Ureter (tissue), 1 donor: ENCODE results near the gene PPA2. TPM values are rescaled to one million over a fixed set of nuclear protein-coding genes. Genes with fewer than 3 reads are reported as not detected.
"Not testable (repeated sequence)": the region's sequence is repeated elsewhere in the genome, so short reads cannot be mapped to it uniquely, and the experiment has no call there.

Experiments used
- DNase-seq: peaks from one replicate; pipeline ENCODE4 v3.0.0-alpha.2; 2020; ENCODE audit warnings: low spot score
- total RNA-seq: library from RNA; stranded (reverse); gene quantifications from one replicate; pipeline ENCODE4 v1.2.4, GENCODE V29; 2023
- donor health status: DM: yes; HTN: yes; CAD: no.

The PPA2 gene
- total RNA-seq, 1 donor from 2014 or later: 98.0 TPM

DNA sequence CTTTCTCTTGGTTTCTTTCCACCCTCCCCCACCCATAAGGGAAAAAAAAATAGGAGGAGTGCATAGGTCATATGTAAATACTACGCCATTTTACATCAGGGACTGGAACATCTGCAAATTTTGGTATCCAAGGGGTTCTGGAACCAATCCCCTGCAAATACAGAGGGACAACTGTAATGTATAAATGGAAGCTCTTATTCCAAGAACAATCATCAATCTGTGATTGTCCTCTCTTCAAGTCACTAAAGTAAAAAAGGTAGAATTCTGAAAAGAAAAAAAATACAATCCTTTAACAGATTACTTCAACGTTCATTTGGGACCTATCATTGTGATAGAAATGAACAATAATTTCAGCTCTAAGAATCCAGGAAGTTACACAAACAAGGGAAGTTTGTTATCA, 13.6 kb downstream of the PPA2 start:
- no peak for DNase-seq

DNA sequence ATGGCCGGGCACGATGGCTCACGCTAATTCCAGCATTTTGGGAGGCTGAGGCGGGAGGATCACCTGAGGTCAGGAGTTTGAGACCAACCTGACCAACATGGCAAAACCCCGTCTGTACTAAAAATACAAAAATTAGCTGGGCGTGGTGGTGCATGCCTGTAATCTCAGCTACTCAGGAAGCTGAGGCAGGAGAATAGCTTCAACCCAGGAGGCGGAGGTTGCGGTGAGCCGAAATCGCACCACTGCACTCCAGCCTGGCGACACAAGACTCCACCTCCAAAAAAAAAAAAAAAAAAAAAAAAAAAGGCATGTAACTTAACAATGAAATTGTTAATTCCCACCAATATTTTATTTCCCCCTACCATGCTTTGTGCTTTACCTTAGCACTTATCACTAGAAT, 15.3 kb downstream of the PPA2 start:
- not testable (repeated sequence) for DNase-seq

DNA sequence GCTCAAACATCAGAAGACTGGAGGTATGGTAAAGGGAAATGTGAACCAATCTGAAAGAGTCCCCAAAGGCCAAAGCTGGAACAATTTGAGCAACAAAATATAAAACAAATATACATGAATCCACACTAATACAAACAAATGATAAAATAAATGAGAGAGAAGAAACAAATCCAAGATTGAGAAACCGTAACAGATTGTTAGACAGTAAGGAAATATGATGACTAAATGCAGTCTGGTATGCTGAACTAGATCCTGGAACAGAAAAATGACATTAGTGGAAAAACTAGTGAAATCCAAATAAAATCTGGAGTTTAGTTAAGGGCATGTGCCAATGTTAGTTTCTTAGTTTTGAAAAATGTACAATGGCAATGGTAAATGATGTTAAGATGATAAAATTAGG, 15.9 kb downstream of the PPA2 start:
- no peak for DNase-seq

DNA sequence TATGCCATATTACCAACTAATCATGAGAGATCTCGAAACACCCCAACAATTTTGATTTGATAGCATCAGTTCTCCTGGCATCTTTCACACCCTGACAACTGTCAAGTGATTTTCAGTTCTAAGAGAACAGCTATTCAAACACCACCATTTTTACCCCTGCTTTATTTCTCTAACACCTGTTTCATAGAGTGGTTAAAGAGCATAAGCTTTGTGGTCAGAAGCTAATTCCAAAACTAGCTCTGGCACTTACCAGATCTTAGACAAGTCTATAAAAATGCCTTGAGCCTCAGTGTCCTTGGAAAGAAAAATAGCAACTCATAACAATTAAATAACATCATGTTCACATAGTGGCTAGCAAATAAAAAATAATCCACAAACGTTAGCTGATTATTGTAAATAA, 17.9 kb downstream of the PPA2 start:
- no peak for DNase-seq

DNA sequence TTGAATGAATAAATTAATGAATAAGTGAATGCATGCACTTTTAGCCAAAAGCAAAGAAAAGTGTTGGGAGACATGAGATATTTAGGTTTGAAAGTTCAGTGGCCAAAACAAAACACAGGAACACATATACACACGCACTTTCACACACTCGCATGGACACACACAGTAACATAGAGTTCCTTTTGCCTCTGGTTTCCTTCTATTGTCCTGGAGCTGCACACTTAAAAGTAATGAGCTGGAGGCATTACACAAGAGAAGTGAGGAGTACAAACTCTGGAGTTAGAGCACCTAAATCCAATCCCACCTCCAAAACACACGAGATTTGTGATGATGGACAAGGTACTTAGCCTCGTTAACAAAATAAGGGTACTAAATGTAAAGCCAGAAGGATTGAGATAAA, 18.7 kb downstream of the PPA2 start:
- DNase-seq: no peak

DNA sequence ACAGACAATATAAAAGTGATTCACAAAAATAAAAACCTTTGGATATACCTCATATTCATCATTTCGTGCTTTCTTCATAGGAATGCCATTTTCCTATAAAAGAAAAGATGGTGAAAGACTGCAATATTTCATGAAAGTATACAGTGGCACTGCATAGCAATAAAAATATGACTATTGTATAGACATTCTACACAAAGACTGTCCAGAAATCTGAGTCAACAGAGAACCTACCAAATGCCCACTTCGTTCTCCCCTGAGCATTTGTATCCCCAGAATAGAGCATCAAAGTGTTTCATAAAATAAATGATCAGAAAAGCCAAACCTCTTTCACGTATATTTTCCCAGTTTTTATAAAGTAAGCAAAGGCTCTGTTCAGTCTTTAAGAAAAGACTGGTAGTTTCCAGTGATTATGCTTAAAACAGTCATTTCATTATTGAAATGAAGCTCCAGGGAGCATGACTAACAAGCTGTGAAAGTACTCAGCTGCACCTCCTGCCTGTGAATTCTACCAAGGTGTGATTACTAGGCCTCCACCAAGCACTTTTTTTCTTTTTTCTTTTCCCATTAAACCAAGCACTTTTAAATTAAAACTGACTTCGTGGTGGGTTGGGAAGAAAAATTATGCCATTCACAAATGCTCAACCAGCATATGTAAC, 20.2 kb downstream of the PPA2 start:
- DNase-seq: no peak

DNA sequence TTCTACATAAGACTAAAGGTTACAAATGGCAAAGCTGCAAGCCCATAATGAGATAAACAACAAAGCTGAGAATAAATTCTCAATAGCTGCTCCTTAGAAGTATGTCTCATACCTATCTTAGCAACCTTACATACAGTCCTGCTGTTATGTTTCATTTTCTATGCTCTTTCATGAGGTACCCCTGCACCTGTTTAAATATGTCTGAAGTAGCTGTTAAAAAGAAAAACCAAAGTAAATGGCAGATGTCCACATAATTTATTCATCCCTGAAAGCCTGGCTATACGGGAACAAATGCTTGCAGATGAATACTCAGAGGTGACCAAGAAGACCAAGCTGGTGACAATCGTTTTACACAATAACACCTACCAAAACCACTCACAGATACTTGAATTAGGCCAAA, 22.5 kb downstream of the PPA2 start:
- DNase-seq: no peak

DNA sequence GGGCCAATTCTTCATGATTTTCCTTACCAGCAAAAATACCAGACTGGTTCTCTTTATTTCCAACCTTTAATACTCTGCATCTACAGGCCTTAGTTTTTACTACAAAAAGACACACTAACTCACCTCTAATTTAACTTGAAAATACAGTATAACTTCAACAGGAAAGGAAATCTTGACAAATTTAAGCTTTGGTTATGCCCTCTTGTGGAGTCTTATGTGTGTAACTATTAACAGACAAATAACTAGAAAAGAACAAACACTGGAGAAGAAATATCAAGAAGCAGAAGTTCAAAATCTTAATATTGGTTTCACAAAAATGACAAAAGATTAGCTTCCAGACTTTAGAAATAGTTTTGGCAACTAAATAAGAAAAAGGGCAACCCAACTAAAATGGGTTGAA, 33.0 kb downstream of the PPA2 start:
- DNase-seq: no peak

DNA sequence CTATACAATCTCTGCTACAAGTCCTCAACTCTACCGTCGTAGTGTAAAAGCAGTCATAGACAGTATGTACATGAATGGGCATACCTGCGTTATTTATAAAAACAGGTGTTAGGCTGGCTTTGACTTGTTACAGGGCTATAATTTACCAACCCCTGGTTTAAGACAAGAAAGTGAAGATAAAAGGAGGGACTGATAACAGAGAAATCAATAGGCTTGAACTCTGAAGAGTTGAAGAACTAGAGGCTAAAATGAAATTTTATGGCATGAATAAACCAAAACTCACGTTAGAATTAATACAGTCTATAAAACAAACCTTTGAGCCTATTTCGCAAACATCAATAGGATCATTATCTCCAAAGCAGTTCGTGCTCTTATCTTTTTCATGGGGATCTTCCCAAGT, 36.2 kb downstream of the PPA2 start:
- no peak for DNase-seq

DNA sequence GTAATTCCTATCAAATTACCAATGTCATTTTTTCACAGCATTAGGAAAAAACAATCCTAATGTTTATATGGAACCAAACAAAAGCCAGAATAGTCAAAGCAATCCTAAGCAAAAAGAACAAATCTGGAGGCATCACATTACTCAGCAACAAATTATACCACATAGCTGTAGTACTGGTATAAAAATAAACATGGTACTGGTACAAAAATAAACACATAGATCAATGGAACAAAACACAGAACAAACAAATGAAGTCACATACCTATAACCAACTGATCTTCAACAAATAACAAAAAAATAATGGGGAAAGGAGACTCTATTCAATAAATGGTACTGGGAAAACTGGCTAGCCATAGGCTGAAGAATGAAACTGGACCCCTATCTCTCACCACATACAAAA, 37.4 kb downstream of the PPA2 start:
- no peak for DNase-seq

DNA sequence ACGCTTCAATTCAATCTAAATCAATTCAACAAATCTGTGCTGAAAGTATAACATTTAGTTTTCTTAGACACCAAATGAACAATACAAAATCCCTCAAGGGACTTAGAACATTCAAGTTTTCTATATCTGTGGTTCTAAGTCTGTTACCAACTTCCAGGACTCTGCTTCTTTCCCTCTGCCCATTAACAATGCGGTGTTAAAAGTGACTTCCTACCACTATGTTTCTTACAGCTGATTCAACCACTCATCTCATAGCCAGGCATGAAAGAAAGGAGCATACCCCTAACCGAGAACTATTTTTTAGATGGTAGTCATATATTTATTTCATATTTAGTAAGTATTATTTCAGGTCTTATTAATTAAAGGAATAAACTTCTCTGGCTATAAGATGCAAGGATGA, 38.9 kb downstream of the PPA2 start:
- no peak for DNase-seq

DNA sequence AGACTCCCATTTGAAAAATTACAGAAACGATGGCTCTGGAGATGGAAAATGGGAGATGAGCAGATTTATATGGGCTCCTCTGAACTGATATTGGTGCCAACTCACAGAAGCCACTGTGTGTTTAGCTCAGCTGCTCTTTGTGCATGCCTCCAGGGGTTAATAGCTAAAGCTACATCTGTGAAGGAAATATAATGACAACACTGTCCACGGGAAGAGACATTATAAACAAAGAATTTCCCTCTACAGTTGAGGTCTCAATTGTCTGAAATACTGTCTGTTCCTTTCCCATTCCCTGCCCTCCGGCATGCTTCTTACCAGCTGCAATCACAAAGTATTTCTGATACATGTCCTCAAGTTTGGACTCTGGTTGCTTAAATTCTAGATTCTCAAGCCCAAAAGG, 40.4 kb downstream of the PPA2 start:
- DNase-seq: no peak

DNA sequence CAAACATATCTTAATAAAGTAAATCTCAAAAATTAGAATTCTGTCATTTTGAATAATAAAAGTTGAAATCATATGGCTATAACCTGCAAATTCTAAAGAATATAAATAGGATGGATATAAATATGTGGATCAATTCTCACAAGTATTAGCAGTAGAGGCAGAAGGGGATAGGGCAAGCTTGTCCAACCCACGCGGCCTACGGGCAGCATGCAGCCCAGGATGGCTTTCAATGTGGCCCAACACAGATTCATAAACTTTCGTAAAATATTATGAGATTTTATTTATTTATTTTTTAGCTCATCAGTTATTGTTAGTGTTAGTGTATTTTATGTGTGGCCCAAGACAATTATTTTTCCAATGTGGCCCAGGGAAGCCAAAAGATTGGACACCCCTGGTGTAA, 41.4 kb downstream of the PPA2 start:
- no peak for DNase-seq

DNA sequence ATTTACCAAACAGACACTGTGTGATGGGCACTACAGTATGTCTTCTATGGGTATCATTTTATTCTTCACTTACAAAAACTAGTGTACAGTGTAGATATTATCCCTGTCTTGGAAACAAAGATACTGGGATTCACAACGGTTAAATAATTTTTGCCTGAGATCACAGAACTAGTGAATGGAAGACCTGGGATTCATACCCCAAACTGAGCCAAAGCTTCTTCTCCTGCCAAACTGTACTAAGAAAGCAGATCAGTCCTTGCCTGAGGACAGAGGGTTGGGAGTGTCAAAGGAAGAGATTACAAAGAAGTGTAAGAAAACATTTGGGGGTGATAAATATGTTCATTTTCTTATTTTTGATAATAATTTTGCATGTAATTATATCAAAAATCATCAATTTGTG, 43.1 kb downstream of the PPA2 start:
- no peak for DNase-seq

DNA sequence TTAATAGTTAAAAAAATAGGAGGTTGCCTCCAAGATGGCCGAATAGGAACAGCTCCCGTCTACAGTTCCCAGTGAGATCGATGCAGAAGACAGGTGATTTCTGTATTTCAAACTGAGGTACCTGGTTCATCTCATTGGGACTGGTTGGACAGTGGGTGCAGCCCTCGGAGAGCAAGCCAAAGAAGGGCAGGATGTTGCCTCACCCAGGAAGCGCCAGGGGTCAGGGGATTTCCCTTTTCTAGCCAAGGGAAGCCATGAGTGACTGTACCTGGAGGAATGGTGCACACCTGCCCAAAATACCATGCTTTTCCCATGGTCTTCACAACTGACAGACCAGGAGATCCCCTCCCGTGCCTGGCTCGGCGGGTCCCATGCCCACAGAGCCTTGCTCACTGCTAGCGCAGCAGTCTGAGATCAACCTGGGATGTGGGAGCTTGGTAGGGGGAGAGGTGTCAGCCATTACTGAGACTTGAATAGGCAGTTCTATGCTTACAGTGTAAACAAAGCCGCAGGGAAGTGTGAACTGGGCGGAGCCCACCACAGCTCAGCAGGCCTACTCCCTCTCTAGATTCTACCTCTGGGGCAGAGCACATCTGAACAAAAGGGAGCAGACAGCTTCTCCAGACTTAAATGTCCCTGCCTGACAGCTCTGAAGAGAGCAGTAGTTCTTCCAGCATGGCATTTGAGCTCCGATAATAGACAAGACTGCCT, 47.5 kb downstream of the PPA2 start:
- no peak for DNase-seq

DNA sequence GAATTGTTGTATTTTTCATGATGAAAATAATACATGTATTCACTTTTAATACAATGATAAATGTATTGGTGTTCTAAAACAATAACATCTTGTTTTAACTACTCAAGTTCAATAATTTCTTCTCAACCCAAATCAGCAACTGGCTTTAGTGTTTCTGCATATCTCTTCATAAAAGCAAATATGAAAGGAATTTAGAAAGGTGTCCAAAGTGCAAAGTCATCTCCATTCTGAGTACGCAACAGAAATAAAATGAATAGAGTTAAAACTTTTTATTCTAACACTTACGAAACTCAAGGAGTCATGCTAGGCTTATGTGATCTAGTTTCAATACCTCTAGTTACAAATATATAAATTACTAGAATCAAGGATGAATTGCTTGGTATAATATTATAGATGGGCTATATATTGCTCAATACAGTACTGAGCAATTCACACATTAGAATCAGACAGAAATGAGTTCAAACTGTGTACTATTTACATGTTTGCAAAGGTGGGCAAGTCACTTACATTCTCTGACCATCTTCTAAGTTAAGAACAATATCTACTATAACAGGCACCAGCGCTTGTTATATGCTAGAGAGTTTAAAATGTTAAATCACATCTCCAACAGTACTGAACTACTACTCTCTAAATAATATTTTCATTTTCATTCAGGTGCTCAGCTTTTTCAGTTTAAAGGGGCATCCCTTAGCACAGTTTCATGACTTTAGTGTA, 51.5 kb downstream of the PPA2 start:
- no peak for DNase-seq

DNA sequence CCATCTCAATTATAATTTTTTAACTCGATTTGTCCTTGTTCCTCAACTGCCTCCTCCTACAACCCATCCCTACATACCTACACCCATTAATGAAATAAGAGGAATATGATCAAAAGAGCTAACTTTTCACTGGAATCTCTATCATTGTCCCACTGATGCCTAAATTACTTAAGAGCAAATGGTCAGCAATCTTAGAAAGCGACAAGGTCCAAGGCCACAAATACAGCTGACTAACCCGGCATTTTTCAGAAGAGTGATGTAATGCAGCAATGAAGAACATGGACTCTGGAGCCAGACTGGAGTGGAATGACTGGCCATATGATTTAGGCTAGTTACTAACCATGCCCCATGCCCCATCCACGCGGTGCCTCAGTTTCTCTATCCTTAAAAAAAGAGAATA, 56.2 kb downstream of the PPA2 start:
- no peak for DNase-seq

DNA sequence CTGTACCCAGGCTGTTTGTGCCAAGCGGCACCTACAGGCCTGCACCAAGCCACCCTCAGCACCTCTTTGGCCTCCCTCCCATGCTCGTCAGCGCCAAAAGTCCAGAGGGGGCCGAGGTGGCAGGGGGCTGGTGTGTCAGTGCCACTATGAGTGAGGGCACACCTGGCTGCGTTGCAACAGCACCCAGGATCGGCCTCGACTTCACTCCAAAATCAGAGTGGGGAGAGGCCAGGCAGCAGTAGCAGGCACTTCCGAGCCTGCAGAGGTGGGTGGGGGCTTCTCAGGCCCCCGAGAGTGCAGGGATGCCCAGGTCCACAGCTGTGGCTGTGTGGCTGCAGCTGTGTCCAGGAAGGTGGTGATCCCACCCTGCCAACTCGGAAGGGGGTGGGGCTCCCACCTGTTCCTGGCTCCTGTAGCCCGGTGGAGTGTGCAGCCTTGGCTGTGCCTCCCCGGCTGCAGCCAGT, 58.5 kb downstream of the PPA2 start:
- no peak for DNase-seq

DNA sequence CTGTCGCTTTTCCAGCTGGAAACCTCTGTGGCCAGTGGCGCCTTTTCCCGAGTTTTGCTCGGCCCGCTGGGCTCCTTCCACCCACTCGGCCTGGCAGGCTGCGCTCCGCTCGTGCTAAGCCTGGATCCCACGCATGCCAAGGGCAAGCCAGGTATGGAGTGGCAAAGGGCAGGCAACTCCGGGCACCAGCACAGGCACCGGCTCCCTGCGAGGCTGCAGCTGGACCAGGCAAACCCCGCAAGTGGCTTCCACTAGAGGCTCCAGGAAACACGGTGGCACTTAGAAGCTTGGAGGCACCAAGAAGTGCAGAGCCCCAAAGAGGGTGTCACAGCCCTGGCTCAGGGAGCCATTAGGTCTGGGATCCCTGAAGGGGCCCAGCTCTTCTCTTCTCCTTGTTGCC, 59.5 kb downstream of the PPA2 start:
- DNase-seq: no peak

DNA sequence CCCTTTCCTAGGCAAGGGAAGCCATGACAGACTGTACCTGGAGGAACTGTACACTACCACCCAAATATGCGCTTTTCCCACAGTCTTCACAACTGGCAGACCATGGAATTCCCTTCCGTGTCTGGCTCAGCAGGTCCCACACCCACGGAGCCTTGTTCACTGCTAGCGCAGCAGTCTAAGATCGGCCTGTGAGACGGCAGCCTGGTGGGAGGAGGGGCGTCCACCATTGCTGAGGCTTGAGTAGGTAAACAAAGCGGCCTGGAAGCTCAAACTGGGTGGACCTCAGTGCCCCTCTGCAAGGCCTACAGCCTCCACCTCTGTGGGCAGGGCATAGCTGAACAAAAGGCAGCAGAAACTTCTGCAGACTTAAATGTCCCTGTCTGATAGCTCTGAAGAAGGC, 64.7 kb downstream of the PPA2 start:
- not testable (repeated sequence) for DNase-seq

DNA sequence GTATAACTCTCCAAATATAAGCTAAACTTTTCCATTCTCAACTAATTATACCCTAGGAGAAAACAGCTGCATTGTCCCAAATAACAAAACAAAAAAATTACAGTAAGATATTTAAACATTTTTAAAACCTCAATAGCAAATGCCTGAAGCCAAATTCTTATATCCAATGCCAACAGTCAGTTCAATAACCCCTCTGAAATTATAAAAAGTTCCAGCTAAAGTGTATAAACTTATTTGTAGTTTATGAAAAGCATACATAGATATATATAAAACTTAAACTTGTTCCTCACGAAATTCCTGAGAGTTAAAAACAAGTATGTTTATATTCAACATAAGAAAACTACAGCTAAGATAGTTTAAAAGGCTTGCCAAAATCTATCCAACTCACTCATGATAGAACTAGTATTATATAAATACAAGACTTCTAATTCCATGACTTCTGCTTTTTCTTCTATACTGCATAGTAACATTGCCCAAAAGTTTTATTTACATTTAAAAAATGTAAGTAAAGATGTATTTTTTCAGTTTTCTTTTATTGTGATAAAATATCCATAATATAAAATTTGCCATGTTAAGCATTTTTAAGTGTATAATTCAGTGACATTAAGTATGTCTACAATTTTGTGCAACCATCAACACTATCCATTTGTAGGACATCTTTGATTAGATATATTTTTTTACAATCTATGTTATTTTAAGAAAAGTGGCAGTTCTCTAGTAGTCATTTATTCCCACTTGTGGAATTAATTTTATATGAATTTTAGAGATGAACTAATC, 72.8 kb downstream of the PPA2 start:
- DNase-seq: no peak

DNA sequence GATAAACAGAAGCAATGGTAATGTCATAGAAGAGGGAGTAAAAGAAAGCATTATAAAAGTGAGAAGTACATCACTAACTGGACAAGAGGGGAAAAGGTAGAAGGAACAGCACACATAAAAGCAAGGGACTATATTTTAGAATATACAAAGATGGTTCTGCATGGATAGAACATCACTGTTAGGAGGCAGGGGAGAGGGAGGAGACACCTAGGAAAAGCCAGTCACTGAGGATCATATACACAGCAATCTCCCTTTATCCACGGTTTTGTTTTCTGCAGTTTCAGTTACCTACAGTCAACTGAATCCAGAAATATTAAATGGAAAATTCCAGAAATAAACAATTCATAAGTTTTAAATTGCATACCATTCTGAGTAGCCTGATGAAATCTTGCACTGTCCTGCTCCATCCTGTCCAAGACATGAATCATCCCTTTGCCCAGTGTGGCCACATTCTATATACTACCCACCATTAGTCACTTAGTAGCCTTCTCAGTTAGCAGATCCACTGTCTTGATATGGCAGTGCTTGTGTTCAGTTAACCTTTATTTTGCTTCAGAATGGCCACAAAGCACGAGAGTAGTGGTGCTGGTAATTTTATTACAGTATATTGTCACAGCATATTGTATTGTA, 74.2 kb downstream of the PPA2 start:
- DNase-seq: no peak
